HG02798 (cell line): ENCODE data around the gene DDX43.
"Not testable (repeated sequence)": the region's sequence is repeated elsewhere in the genome, so short reads cannot be mapped to it uniquely, and the experiment has no call there.

Experiments
- ATAC-seq: cut with Tn5 transposase; IDR thresholded peaks from one replicate; pipeline ENCODE4 v1.9.1; 2021; ENCODE audit warnings: mild to moderate bottlenecking; ENCODE audit not compliant: unreplicated experiment, poor library complexity

Gene DDX43

DNA sequence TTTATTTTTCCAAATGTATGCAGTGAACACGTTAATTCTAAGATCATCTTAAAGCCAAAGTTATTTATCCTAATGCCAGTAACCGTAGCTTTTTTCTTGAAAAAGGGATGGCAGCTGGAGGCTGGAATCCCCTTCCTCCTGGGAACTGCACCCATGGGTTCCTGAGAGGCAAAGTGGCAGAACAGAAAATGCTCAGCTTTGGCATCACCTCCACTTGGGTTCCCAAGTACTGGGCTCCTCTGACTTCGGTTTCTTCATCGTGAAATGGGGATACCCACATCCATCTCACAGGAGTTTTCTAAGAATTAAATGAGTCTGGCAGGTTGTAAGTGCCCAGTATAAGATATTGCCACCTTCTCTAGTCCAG, 6.2 kb upstream of the DDX43 start:
- ATAC-seq, result peak; percentile 20

- ATAC-seq, result peak; percentile 84
Measured at GRCh38 chr6:73388800-73389512, 5.7 kb upstream of the DDX43 start.

DNA sequence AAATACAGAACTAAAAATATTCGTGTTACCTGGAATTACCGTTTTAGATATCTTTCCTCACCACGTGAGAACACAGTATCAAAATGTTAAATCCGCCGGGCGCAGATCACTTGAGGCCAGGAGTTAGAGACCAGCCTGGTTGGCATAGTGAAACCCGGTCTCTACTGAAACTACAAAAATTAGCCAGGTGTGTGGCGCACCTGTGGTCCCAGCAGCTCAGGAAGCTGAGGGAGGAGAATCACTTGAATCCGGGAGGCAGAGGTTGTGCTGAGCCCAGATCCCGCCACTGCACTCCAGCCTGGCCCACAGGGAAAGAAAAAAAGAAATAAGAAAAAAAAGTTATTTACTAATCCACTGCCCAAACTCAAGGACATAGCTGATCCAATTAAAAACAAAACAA, 4.8 kb upstream of the DDX43 start:
- no peak for ATAC-seq

DNA sequence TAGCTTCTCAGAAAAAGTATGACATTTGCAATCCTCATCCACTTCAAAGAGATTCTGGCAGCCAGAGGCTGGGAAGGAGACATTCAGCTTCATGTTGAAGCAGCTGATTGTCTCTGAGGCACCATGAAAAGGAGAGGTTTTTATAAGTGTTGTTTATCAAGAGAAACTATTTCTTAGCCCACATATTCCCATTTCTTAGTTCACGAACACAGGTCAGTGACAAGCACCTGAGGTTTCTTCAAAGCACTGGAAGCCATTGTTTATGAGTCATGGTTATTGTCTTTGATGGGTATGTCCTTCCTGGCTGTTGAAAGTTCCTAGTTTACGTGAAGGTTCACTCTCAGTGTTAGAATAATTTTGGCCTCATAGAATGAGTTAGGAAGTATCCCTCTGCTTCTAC, 3.0 kb upstream of the DDX43 start:
- ATAC-seq, result no peak

- ATAC-seq, result not testable (repeated sequence)
Measured at GRCh38 chr6:73392188-73392587, 2.4 kb upstream of the DDX43 start.

DNA sequence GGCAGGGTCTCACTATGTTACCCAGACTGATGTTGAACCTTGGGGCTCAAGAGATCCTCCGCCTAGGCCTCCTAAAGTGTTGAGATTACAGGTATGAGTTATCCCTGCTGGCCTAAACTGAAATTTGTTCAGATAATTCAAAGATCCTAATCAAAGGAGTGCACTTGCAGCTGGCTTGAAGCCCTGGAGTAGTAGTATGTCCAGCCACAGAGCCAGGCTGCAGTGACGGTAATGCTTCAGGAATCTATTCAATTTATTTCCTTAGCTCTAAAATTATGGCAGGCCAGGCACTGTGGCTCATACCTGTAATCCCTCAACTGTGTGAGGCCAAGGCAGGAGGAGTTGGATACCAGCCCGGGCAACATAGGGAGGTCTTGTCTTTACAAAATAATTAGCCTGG, 1.4 kb upstream of the DDX43 start:
- ATAC-seq, result no peak

DNA sequence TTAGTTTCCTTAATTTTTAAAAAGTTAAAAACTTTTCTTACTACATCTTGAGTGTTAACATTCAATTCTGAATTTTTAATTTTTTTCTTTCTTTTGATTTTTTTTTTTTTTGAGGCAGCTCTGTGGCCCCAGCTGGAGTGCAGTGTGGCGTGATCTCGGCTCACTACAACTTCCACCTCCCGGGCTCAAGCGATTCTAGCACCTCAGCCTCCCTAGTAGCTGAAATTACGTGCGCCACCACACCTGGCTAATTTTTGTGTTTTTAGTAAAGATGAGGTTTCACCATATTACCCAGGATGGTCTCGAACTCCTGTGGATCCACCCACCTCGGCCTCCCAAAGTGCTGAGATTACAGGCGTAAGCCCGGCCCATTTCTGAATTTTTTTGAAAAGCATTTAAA, 1.2 kb downstream of the DDX43 start:
- no peak for ATAC-seq

GRCh38 chr6:73400656-73401055, 6.0 kb downstream of the DDX43 start:
- ATAC-seq, result no peak

DNA sequence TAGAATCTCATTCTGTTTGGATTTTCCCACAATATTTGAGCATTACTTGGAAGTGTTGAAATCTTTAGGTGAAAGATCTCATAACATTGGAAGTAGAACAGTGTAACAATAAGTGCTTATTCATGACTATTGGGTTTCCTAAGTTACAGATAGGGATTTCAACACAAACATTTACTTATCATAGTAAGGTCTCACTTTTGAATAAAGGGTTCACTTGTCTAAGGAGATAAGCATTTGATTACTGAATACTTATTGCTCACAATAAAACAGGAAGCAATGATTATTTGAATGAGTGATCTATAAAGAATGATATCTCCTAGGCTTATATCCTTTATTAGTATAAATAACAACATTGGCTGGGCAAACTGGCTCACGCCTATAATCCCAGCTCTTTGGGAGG, 14.8 kb downstream of the DDX43 start:
- no peak for ATAC-seq

DNA sequence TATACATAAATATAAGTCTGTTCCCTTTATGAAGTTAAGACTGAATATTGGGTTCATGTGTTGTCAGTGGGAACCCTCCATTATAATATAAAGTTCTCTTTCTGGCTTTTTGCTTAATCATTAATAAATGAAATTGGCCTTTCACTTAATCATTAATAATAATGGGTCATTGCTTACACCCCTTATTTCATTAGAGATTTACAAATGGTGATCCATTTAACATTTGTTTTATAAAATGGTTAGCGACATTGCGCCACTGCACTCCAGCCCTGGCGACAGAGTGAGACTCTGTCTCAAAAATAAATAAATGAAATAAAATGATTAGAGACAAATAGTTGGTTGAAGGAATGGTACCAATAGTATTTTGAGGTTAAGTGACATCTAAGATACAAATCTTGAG, 18.5 kb downstream of the DDX43 start:
- no peak for ATAC-seq

DNA sequence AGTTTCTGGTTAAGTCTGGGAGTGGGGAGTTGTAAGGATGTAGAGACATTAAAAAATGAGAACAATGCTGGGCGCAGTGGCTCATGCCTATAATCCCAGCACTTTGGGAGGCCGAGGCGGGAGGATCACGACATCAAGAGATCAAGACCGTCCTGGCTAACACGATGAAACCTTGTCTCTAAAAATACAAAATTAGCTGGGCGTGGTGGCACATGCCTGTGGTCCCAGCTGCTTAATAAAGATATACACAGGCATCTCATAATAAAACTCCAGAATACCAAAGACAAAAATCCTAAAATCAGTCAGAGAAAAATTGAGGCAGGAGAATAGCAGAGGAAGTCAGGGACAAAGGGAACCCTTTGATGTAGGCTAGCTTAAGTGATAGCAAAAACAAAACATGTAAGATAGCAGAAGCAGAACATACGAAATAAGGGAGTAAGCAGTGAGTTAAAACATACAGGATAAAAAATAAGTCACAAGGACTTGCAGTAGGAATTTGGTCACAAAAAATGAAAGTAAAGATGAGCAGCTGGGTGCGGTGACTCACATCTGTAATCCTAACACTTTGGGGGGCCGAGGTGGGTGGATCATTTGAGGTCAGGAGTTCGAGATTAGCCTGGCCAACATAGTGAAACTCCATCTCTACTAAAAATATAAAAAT, 23.6 kb downstream of the DDX43 start:
- ATAC-seq, result no peak

DNA sequence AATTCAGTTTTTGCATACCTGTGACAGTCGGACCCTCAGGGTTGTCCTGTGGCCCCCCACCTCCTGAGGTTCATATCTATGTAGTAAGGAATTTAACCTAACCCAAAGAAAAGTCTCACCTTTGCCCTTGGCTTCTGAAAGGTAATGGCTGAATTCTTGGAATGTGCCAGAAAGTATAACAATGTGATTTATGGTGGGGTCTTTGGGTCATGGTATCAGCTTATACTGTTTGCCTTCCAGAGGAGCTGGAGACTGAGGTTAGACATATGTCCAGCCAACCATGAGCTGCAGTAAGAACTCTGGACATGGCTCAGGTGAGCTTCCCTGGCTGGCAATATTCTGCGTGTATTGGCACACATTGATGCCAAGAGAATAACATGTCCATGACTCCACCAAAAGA, 26.9 kb downstream of the DDX43 start:
- no peak for ATAC-seq

- no peak for ATAC-seq
Measured at GRCh38 chr6:73435236-73435635, 40.6 kb downstream of the DDX43 start.

DNA sequence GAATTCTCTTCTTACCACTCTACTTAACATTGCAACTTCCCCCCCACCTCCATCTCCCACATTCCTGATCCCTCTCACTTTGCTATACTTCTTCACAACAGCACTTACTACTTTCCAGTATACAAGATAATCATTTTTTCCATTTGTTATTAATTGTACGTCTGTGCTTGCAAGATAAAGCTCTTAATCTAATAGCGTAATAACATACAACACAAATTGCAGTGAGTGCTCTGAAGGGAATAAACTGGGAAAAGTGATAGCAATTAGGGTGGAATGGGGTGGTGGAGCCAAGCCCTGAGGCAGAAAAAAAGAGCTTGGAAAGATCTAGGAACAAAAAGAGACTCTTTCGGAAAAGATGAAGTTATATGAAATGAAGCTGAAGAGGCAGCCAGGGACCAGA, 48.9 kb downstream of the DDX43 start:
- ATAC-seq, result no peak

DNA sequence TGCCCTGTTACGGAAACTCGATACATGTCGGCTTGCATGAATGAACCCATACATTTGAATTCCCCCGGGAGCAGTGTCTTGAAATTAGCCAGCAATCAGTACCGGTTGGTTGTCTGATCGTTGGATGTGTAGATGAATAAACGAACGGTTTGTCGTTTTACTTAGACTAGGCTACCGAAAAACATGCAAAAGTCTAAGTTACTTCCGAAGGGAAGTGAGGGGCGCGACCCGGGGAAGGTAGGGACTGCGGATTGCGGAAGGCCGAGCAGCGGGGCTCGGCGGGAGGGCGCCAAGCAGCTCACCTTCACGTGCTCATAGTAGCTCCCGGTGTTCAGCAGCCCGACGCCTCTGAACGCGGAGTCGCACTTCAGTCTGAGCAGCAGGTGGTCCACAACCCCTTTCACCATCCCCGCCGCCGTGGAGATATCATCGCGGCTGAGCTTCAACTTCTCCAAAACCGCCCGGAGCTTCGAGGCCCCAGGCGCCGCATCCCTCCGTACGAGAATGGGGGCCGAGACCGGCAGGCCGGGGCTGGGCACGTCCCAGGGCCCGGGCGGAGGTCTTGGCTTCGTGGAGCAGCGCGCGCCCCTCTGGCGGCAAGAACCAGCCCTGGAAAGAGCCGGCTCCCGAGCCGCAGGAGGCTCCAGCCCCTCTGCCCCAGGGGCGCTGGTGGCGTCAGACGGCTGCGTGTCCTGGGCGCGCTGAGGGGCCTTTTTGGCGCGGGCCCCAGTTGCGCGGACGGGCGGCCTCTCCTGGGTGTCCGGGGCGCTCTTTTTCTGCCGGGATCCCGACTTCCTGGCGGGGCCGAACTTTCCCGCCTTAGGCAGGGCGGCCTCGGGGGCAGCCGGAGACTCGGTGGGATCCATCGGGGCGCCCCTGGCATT, 56.8 kb downstream of the DDX43 start:
- peak; percentile 63 for ATAC-seq

GRCh38 chr6:73452107-73452461, 57.5 kb downstream of the DDX43 start, which contains the start of gene CGAS:
CGAS (minus strand) TSS chr6:73452297; CDS start chr6:73452181, 116 bp downstream.
- peak; percentile 79 for ATAC-seq

DNA sequence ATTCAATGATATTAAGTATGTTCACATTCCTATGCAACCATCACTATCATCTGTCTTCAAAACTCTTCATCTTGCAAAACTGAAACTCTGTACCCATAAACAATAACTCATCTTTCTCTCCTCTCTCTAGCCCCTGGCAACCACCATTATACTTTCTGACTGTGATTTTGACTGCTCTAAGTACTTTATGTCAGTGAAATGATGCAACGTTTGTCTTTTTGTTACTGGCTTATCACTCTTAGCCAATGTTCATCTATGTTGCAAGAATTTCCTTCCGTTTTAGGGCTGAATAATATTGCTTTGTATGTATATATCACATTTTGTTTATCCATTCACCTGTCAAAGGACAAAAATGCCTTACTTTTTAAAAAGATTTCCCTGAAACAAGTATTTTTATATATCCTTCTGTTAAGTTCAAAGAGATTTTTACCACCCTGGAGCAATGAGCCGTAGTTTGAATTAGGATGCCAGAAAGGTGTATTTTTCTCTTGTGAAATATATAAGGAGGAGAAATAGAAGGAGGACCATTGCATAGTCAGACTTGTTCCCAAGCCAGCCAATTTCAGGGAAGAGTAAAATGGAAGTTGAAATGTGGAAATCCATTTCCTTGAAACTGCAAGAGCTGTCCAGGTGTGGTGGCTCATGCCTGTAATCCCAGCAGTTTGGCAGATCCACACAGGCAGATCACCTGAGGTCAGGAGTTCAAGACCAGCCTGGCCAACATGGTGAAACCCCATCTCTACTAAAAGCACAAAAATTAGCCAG, 61.4 kb downstream of the DDX43 start:
- no peak for ATAC-seq

DNA sequence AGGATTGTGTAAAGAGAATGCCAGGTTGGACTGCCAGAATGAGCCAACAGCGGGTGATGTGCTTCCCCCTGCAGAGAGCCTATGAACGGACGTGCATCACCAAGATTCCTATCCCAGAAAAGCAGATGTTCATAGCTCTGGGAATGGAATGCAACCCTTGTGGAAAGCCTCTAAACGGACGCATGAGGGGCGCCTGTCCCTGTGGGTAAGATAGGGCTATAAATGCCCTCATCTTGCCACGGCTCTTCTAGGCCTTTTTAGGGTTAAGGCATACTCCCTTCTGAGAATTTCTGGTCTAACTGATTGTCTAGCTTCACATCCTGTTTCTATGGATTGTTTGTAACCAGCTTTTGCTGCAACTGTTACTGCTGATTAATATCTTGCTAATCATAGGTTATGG, 64.8 kb downstream of the DDX43 start:
- not testable (repeated sequence) for ATAC-seq

DNA sequence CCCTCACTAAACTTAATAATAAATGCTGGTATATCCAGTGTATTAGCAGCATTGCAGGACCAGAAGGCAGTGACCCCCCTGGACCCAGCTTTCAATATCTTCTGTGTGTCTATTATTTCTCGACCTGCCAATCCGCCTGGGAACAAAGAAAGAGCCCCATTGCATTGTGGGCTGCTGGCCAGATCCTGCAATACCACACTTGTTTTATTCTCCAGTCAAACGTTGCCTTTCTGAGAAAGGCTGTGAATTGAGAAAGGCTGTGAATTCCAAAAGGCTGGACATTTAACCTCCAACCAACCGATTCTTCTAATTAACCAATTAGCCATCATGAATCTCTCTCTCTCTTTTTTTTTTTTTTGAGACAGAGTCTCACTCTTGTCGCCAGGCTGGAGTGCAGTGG, 65.4 kb downstream of the DDX43 start:
- no peak for ATAC-seq

- ATAC-seq, result peak; percentile 95
Measured at GRCh38 chr6:73461537-73462350, 67.1 kb downstream of the DDX43 start, which contains the start of gene MTO1. MTO1 (plus strand) TSS chr6:73461737; CDS start chr6:73461855, 118 bp downstream.
